Measurements from ENCODE around the gene DNM2.

DNA sequence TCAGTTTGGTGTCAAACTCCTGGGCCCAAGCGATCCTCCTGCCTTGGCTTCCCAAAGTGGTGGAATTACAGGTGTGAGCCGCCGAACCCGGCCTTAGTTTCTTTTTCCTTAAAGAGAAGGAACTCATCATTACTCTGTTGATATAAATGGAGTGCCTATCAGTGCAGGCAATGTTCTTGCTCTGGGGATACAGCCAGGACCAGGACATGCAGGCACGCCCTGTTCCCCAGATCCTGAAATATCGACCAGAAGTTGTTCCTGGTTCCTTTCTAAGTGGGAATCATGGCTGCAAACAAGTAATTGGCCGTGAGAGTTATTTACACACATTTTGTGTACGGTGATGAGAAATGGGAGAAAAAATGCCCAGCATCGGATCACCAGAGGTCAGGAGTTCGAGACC, 8.4 kb downstream of the DNM2 start:
- TF ChIP-seq ZNF23 (tag by site-specific recombination; IDR thresholded peaks at IDR 0.05; ENCODE audit: borderline replicate concordance) (no peak), ZNF785 (tag by site-specific recombination; IDR thresholded peaks at IDR 0.05) (no peak), ZNF239 (tag by site-specific recombination; IDR thresholded peaks at IDR 0.05) (no peak), ZNF202 (tag by site-specific recombination; IDR thresholded peaks at IDR 0.05; ENCODE audit: borderline replicate concordance) (no peak), GLI4 (tag by site-specific recombination; IDR thresholded peaks at IDR 0.05) (no peak)
- TF ChIP-seq, protein P1, sequence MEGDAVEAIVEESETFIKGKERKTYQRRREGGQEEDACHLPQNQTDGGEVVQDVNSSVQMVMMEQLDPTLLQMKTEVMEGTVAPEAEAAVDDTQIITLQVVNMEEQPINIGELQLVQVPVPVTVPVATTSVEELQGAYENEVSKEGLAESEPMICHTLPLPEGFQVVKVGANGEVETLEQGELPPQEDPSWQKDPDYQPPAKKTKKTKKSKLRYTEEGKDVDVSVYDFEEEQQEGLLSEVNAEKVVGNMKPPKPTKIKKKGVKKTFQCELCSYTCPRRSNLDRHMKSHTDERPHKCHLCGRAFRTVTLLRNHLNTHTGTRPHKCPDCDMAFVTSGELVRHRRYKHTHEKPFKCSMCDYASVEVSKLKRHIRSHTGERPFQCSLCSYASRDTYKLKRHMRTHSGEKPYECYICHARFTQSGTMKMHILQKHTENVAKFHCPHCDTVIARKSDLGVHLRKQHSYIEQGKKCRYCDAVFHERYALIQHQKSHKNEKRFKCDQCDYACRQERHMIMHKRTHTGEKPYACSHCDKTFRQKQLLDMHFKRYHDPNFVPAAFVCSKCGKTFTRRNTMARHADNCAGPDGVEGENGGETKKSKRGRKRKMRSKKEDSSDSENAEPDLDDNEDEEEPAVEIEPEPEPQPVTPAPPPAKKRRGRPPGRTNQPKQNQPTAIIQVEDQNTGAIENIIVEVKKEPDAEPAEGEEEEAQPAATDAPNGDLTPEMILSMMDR (tag by site-specific recombination; IDR thresholded peaks at IDR 0.05), result no peak
- TF ChIP-seq, protein P2, sequence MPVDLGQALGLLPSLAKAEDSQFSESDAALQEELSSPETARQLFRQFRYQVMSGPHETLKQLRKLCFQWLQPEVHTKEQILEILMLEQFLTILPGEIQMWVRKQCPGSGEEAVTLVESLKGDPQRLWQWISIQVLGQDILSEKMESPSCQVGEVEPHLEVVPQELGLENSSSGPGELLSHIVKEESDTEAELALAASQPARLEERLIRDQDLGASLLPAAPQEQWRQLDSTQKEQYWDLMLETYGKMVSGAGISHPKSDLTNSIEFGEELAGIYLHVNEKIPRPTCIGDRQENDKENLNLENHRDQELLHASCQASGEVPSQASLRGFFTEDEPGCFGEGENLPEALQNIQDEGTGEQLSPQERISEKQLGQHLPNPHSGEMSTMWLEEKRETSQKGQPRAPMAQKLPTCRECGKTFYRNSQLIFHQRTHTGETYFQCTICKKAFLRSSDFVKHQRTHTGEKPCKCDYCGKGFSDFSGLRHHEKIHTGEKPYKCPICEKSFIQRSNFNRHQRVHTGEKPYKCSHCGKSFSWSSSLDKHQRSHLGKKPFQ (tag by site-specific recombination; IDR thresholded peaks at IDR 0.05), result no peak
